HL-60/S4 treated with retinoic acid at 250 ng/mL for 4 days and 3 days (cell line): Measurements from ENCODE around the gene SMIM44.

Source experiments
- in situ Hi-C: fragments of 300-500 bp; cut with MboI; formaldehyde crosslinking; loops from 2 replicates; pipeline ENCODE4 v1.7.0; 2022; ENCODE audit warnings: low sequenced_read_pairs

The SMIM44 gene

GRCh38 chr19:3478409-3479176 is 4.6 kb downstream of the SMIM44 start:
- in situ Hi-C loops, result no loop called here

GRCh38 chr19:3477951-3478350 is 5.3 kb downstream of the SMIM44 start:
- in situ Hi-C loops, result no loop called here

GRCh38 chr19:3477506-3477905 is 5.7 kb downstream of the SMIM44 start:
- in situ Hi-C loops, result no loop called here

- in situ Hi-C loops, result no loop called here
Measured at GRCh38 chr19:3476830-3477229, 6.4 kb downstream of the SMIM44 start.

- in situ Hi-C loops, result no loop called here
Measured at GRCh38 chr19:3475449-3475848, 7.8 kb downstream of the SMIM44 start.

GRCh38 chr19:3474614-3475013 is 8.6 kb downstream of the SMIM44 start:
- in situ Hi-C loops, result no loop called here

GRCh38 chr19:3474010-3474409 is 9.2 kb downstream of the SMIM44 start:
- in situ Hi-C loops, result no loop called here

GRCh38 chr19:3471954-3472655 is 11.1 kb downstream of the SMIM44 start:
- in situ Hi-C loops, result no loop called here

- in situ Hi-C loops, result no loop called here
Measured at GRCh38 chr19:3470500-3471128, 12.6 kb downstream of the SMIM44 start.

- in situ Hi-C loops, result no loop called here
Measured at GRCh38 chr19:3469638-3470499, 13.4 kb downstream of the SMIM44 start.

- in situ Hi-C loops, result no loop called here
Measured at GRCh38 chr19:3468211-3468610, 15.0 kb downstream of the SMIM44 start.

GRCh38 chr19:3467437-3468198 is 15.6 kb downstream of the SMIM44 start:
- in situ Hi-C loops, result no loop called here

GRCh38 chr19:3466635-3467034 is 16.6 kb downstream of the SMIM44 start:
- in situ Hi-C loops, result no loop called here

- in situ Hi-C loops, result no loop called here
Measured at GRCh38 chr19:3465552-3465951, 17.7 kb downstream of the SMIM44 start.

- in situ Hi-C loops, result no loop called here
Measured at GRCh38 chr19:3464587-3465235, 18.5 kb downstream of the SMIM44 start.

GRCh38 chr19:3463714-3464586 is 19.3 kb downstream of the SMIM44 start:
- in situ Hi-C loops, result no loop called here

- in situ Hi-C loops, result no loop called here
Measured at GRCh38 chr19:3462991-3463713, 20.1 kb downstream of the SMIM44 start.

GRCh38 chr19:3459965-3460582 is 23.2 kb downstream of the SMIM44 start:
- in situ Hi-C loops, result no loop called here
